ENCODE results near the gene ANKRD11.

GRCh38 chr16:89398924-89399323, 91.4 kb downstream of the ANKRD11 start:
- TF ChIP-seq CTCF (IDR thresholded peaks at IDR 0.05) (no peak), POLR2AphosphoS5 (IDR thresholded peaks at IDR 0.05) (no peak), POLR2A (IDR thresholded peaks at IDR 0.05) (no peak)
